HS-5 (cell line): ENCODE results near the gene GOLGA6L7.
"Not testable (repeated sequence)": the region's sequence is repeated elsewhere in the genome, so short reads cannot be mapped to it uniquely, and the experiment has no call there.

Source experiments
- DNase-seq: peaks from one replicate; pipeline ENCODE4 v3.0.0-alpha.2; 2012; ENCODE audit warnings: low read depth

The GOLGA6L7 gene

GRCh38 chr15:28848521-28848920 is at the start of gene GOLGA6L7:
TSS of gene GOLGA6L7 (minus strand) at chr15:28848644. CDS start at chr15:28848549, 95 bp downstream.
- DNase-seq = not testable (repeated sequence)

- DNase-seq = no peak
These were observed 49.6 kb upstream of the GOLGA6L7 start for GRCh38 chr15:28897861-28898585.

GRCh38 chr15:28896951-28897350 is 48.5 kb upstream of the GOLGA6L7 start:
- peak; percentile 74 for DNase-seq

- no peak for DNase-seq
These were observed 47.1 kb upstream of the GOLGA6L7 start for GRCh38 chr15:28895566-28895965.

GRCh38 chr15:28895146-28895545 is 46.7 kb upstream of the GOLGA6L7 start:
- DNase-seq = no peak

GRCh38 chr15:28894631-28895030 is 46.2 kb upstream of the GOLGA6L7 start:
- no peak for DNase-seq

- DNase-seq = no peak
These were observed 44.6 kb upstream of the GOLGA6L7 start for GRCh38 chr15:28892789-28893610.

- DNase-seq = no peak
These were observed 43.1 kb upstream of the GOLGA6L7 start for GRCh38 chr15:28891588-28891987.

- DNase-seq = no peak
These were observed 42.5 kb upstream of the GOLGA6L7 start for GRCh38 chr15:28890711-28891495.

- not testable (repeated sequence) for DNase-seq
These were observed 41.8 kb upstream of the GOLGA6L7 start for GRCh38 chr15:28890291-28890690.

GRCh38 chr15:28889871-28890270 is 41.4 kb upstream of the GOLGA6L7 start:
- not testable (repeated sequence) for DNase-seq

GRCh38 chr15:28889346-28889745 is 40.9 kb upstream of the GOLGA6L7 start:
- DNase-seq = no peak

GRCh38 chr15:28888900-28889299 is 40.5 kb upstream of the GOLGA6L7 start:
- DNase-seq = no peak

- DNase-seq = no peak
These were observed 40.0 kb upstream of the GOLGA6L7 start for GRCh38 chr15:28888302-28888894.

GRCh38 chr15:28887339-28888174 is 39.1 kb upstream of the GOLGA6L7 start:
- no peak for DNase-seq

- DNase-seq = no peak
These were observed 38.2 kb upstream of the GOLGA6L7 start for GRCh38 chr15:28886431-28887338.

- no peak for DNase-seq
These were observed 37.4 kb upstream of the GOLGA6L7 start, which contains the start of gene APBA2 for GRCh38 chr15:28885630-28886430. TSS of gene APBA2 (plus strand) at chr15:28885974. CDS start at chr15:29053885, 167,911 bp downstream.

GRCh38 chr15:28885128-28885629 is 36.7 kb upstream of the GOLGA6L7 start:
- DNase-seq = no peak
